Brain microvascular endothelial cell (primary cell): ENCODE data around the gene CYSTM1.

ENCODE experiments used
- DNase-seq: peaks from one replicate; pipeline ENCODE4 v3.0.0-alpha.2; 2020
- H3K27ac ChIP-seq: fragments of 250-450 bp; sonication (Bioruptor Pico); 2 replicates; pipeline ENCODE4 v1.5.1; 2020; ENCODE audit warnings: mild to moderate bottlenecking, moderate library complexity
- H3K27me3 ChIP-seq: fragments of 250-450 bp; sonication (Bioruptor Pico); replicated peaks from 2 replicates; pipeline ENCODE4 v1.5.1; 2020; ENCODE audit warnings: mild to moderate bottlenecking
- H3K36me3 ChIP-seq: fragments of 250-450 bp; sonication (Bioruptor Pico); replicated peaks from 2 replicates; pipeline ENCODE4 v1.5.1; 2020; ENCODE audit warnings: mild to moderate bottlenecking
- H3K4me3 ChIP-seq: 2 replicates; pipeline ENCODE4 v1.5.1; 2011; ENCODE audit warnings: low read depth, mild to moderate bottlenecking, control low read depth, low read length, moderate library complexity
- CTCF ChIP-seq: IDR thresholded peaks from 2 replicates; pipeline ENCODE4 v1.5.1; 2011; ENCODE audit warnings: low read depth, mild to moderate bottlenecking, moderate library complexity, low read length, control low read depth, inconsistent platforms; ENCODE audit errors: missing control alignments
- in situ Hi-C: cut with HindIII; loops from 2 replicates; pipeline ENCODE4 v1.10.0; 2017; ENCODE audit warnings: low sequenced_read_pairs, low pct_ligation_motif_present

CYSTM1 gene

GRCh38 chr5:140228364-140228837 lies 53.4 kb downstream of the CYSTM1 start:
- no peak for DNase-seq
- in situ Hi-C loops = no loop called here
- Histone ChIP-seq H3K4me3 (no peak overlapping the region), H3K27ac (no peak overlapping the region), H3K36me3 (no peaks in the 10 kb centered on the region), H3K27me3 (no peaks in the 10 kb centered on the region)
- no peak for TF ChIP-seq CTCF

GRCh38 chr5:140230373-140230772 lies 55.4 kb downstream of the CYSTM1 start:
- H3K4me3 ChIP-seq = no peak overlapping the region
- no peak for DNase-seq
- no peak for TF ChIP-seq CTCF
- in situ Hi-C loops = no loop called here
- no peaks in the 10 kb centered on the region for H3K27me3 ChIP-seq
- no peak overlapping the region for H3K27ac ChIP-seq
- H3K36me3 ChIP-seq = no peaks in the 10 kb centered on the region

- DNase-seq = no peak
- H3K27ac ChIP-seq = no peak overlapping the region
- in situ Hi-C loops = no loop called here
Measured at GRCh38 chr5:140232731-140233130, 57.7 kb downstream of the CYSTM1 start.

GRCh38 chr5:140234377-140234989 lies 59.5 kb downstream of the CYSTM1 start:
- no peaks in the 10 kb centered on the region for H3K27me3 ChIP-seq
- in situ Hi-C loops = no loop called here
- no peaks in the 10 kb centered on the region for H3K36me3 ChIP-seq
- H3K27ac ChIP-seq = no peak overlapping the region
- no peak for DNase-seq
- TF ChIP-seq CTCF = no peak
- no peak overlapping the region for H3K4me3 ChIP-seq

More at GRCh38 chr5:140232731-140233130, 57.7 kb downstream of the CYSTM1 start:
- TF ChIP-seq CTCF = no peak
- Histone ChIP-seq H3K27me3 (no peaks in the 10 kb centered on the region), H3K36me3 (no peaks in the 10 kb centered on the region), H3K4me3 (no peak overlapping the region)

GRCh38 chr5:140235791-140236551 lies 61.0 kb downstream of the CYSTM1 start:
- DNase-seq = no peak
- in situ Hi-C loops = no loop called here
- no peak overlapping the region for H3K4me3 ChIP-seq

More at GRCh38 chr5:140235791-140236551, 61.0 kb downstream of the CYSTM1 start:
- no peak for TF ChIP-seq CTCF
- H3K36me3 ChIP-seq = no peaks in the 10 kb centered on the region
- no peak overlapping the region for H3K27ac ChIP-seq
- H3K27me3 ChIP-seq = no peaks in the 10 kb centered on the region
